ENCODE data around the gene KDM5B. TPM values are rescaled to one million over a fixed set of nuclear protein-coding genes. Genes with fewer than 3 reads are reported as not detected.

The KDM5B gene
- total RNA-seq, 2 donors from 2014 or later = 33.6 to 36.8 TPM

Other genes with a start within 250 kb of the KDM5B start
- not detected for gene SYT2, start 98.0 kb downstream of the KDM5B start, total RNA-seq
- 1 to 10 TPM; 1.2 to 1.7 TPM for gene PCAT6, start 2.5 kb upstream of the KDM5B start, total RNA-seq
- 1 to 10 TPM; 7.9 to 8.9 TPM for gene RABIF, start 80.7 kb upstream of the KDM5B start, total RNA-seq
- gene KLHL12, start 118.8 kb upstream of the KDM5B start, total RNA-seq = 10 to 100 TPM; 16.9 to 17.3 TPM
- 10 to 100 TPM; 53.4 to 62.5 TPM for gene ADIPOR1, start 149.9 kb upstream of the KDM5B start, total RNA-seq
- gene CYB5R1, start 158.8 kb upstream of the KDM5B start, total RNA-seq = 10 to 100 TPM; 42.1 to 45.8 TPM
- 10 to 100 TPM; 40.8 to 43.5 TPM for gene TMEM183A, start 199.0 kb upstream of the KDM5B start, total RNA-seq
- 1 to 10 TPM; 2.0 to 3.1 TPM for gene PPFIA4, start 218.1 kb upstream of the KDM5B start, total RNA-seq